Fibroblast of skin of abdomen (primary cell): ENCODE results near the gene UBAC2.
A peak's percentile ranks its signal among the peaks of the same experiment; 100 is the strongest.

Experiments used
- DNase-seq: peaks from one replicate; pipeline ENCODE4 v3.0.0-alpha.2; 2013

Gene UBAC2

DNA sequence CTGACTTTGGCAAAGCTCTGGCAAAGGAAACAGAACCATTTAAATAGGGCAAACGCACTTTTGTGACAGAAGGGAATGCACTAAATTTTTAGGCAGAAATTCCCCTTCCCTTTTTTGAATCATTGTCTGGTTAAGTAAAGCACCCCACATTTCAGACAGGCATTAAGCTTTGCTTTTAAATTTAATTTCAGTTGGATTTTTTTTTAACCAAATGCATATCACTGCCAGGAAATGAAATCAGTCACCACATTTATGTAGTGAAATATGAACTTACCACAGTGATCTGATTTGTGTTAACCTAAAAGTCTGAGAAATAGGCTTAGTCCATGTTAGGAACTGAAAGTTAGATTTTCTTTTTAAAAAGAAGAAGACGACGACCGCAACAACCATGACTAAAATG is 95.7 kb downstream of the UBAC2 start:
- DNase-seq, result peak; percentile 55

DNA sequence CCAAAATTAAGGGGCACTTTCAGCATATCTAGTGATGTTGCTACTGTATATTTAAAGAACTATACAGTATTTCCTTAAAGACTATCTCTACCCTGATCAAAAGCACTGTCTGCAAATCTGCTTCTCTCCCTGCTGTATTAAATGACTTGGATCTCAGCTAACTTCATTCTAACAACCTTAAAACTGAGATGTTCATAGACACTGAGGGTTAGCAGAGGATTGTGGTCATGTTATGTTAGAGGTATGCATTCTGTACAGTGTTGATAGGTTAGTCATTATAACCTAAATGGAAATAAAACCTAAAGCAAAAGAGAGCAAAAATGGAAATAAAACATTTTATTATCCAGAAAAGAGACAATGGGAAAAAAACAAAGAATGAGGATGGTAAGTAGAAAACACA is 96.7 kb downstream of the UBAC2 start:
- peak; percentile 74 for DNase-seq

DNA sequence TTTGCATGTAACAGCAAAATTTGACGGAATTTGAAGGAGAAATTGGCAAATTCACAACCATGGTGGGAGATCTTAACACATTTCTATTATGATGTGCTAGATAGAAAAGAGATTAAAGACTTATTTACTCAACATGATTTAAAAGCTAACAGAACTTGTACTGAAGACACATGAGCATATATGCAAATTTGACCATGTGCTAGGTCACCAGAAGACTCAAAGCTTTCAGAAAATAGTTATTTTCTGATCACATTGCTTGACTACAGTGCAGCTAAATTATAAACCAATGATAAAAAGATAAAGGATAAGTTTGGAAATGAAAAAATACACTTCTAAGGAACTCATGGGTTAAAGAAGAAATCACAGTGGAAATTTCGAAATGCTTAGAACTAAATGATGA is 97.4 kb downstream of the UBAC2 start:
- DNase-seq, result no peak

DNA sequence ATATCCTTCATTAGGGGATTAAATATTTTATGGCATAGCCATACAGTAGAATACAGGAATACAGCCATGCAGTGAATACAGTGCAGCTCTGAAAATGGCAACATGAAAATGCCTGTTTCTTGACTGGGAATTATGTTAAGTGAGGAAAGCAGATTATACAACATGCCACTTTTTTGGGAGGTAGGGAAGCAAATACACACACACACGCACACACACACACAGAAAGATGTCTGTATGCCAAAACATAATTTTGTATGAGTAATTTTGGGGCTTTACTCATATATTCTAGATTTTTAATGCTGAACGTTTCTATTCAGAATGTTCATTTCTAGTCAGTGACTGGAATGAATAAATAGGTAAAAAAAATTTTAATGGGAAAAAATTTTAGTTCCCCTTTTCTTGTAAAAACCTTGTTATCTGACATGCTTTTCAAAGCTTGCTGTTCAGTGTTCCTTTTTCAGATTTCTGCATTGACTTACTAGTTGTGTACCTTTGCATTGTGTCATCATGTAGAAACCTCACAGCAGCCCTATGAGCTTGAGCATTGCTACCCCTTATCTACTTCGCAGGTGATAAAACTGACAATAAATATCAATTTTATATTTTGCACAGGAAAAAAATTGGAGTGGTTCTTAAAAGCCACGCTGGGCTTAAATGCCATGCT is 98.7 kb downstream of the UBAC2 start:
- DNase-seq, result no peak

DNA sequence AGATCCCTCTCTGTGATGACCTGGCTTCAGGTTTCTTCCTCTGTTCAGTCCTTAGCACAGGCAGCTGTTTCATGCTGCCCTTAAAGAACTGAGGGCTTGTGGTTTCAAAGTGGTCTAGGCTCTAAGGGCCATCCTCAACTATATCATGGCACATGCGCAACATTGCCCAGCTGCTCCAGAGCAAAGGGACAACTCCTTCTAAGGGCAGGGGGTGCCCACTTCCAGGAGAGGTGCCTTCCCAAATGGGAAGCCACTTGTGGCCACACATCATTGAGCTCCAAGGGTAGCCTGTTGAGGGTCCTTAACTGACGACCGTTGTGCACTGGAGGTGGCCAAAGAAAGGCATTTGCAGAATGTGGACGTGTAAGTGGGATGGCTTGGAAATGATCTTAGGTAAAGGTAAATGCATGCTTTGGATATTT is 99.3 kb downstream of the UBAC2 start:
- DNase-seq, result no peak

DNA sequence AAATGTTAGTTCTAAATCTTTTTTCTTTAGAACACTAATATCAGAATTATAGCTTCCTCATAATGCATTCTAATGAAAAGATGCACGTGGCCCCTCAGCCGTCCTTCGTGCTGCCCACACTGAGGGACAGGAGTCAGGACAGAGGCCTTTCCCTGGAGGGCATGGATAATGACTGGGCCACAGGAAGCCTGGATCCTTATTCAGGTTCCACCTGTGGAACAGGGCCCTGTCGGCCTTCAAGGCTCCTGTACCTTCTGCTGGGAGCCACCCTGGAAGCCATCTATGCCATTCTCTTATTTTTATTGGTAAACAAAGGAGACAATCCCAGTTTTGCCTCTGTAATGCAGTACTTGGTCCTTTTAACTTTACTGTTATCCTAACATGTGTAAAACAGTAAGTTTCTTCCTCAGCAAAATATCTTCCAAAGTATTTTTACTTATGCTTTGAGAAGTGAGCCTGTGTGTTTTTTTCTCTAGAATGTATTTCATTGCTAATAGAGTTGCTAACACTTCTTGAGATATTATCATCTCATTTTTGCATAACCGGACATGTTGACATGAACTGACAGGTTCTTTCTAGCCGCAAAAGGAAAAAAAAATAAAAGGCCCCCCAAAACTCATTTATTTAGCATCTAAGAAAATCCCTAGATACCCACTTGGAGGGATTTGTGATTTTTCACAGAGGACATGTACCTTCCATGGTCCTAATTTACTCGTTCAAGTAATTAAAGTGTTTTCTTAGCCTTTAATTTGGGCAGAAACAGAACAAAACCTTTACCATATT is 100.6 kb downstream of the UBAC2 start:
- no peak for DNase-seq

DNA sequence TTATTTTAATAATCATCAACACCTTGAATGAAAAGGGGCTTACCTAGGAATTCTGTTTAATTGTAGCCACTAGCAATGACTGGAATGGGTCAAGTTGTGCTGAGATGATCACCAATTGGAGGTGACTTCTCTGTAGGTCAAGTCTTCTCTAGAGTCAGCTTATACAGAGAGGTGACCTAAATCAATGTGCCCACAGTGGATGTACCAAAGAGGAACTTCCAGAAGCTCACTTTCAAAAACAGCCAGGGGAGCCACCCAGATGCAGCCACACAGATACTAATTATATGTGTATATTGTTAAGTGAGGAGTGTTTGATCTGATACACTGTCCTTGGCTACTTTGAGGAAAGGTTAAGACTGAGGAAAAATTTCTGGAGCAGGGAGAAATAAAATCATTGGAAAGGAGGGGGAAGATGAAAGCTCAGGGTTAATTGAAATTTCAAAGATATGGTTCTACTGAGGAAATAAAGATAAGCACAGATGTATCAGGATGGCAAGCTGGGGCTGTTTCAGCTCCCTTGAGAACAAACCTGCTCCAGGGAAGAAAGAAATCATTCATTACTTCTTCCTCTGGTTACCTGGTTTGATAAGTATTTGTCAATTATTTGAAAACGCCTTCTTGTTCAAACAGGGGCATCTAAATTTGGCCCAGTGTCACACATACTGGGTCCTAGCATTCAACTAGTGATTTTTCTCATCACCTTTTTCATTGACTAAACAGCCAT is 101.4 kb downstream of the UBAC2 start:
- DNase-seq, result no peak

DNA sequence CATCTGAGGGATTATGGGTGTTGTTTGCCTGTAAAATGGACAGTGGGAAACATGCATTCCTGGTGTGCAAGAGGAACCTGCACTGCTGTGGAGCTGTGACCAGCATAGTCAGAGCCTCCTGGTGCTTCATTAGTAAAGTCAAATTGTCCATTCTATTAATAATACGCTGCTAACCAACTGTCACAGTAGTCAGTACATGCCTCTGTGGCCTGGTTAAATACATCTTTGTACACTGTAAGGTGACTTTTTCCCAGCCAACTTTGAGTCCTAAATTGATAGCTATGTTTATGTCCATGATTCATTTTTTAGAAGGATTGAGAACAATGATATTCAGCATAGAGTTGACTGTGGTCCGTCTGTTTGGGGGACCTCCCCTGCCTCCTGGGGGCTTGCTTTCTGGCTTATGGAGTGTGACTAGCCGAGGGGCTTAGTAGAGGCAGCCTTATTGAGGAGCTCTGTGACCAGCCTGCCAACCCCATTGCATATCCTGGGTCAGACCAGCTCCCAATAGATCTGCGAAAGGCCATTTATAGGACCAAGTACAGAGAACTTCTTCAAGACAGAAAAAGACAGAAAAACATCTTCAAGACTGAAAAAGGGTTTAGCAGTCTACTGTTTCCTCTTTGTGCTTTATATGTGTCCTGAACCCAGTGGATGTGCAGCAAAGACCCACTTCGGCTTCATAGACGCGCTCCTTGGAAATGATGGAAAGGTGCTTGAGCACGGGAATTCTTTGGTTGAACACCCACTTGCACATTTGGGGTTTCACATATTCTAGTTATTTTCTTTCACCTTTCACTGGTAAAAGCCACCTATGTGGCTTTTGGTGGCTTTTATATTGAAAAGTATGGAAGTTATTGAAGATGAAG is 102.2 kb downstream of the UBAC2 start:
- no peak for DNase-seq

DNA sequence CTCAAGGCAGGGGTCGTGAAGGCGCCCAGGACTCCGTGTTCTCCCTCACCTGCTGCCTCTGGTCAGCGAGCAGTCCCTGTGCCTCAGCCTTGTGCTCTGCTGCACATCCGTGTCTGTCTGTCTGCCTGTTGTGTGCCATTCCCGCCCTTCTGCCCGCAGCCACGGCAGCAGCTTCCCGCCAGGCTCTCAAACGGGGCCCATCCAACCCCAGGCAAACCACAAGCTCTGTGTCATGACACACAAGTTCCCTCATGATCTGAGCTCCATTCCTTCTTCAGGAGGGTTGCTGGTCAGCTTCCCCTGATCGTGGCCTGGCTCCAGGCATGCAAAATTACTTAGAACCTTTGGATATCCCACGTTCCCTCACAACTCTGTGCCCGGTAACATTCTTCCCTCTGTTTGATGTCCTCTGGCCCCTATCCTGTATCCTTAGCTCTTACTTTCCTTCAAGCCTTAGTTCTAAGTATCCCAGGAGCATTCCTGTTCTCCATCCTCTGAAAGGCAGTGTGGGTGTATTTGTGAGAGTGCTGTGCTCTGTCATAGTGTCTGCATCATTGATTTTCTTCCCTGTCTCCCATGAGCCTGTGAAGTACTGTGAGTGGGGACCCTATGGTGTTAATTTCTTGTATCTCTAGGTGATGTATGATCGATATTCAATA is 103.3 kb downstream of the UBAC2 start:
- DNase-seq, result no peak

DNA sequence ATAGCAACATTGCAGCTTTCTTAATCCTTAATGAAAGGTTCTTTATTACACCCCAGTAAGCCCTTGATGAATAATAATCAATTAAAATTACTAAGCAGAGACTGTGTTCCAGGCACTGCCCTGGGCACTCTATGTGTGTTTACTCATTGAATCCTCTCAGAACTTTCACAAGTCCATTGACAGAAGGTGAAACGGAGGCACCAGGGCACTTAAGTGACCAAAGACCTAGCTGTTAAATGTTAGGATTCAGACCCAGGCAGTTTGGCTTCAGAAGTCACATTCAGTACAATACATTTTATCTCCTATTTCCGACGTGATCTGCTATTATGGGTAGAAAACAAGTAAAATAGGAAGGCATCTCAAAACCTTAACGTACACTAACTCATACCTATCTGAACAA is 103.9 kb downstream of the UBAC2 start:
- no peak for DNase-seq

DNA sequence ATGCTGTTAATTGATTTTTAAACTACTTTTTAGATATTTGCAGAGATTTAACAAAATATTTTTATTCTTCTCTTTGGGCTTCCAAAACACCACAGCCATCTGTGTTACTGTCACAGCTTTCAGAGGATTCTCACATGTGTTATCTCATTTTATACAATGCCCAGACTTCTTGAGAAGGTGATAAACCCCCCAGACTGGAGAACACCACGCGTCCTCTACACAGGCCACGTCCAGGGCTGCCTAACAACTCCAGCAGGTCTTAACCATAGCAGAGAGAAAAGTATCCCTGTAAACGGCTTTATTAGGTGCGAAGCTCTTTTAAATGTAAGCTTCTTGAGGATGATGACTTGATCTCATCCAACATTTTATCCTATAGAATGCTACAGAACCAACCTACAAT is 104.5 kb downstream of the UBAC2 start:
- no peak for DNase-seq

DNA sequence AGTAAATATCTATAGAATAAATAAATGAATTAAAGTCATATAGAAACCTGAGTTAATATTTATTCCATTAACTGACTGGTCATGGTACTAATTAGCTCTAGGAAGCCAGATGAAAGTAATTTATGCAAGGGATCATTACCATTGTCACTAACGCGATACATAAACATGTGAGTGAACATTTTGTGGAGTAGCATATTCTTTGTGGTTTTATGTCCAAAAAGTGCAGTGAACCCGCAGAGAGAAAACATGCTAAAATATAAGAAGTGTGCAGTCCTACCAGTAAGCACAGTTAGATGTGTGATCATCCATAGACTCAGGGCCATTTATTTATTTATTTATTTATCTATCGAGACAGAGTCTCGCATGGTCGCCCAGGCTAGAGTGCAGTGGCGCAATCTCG is 104.9 kb downstream of the UBAC2 start:
- no peak for DNase-seq

DNA sequence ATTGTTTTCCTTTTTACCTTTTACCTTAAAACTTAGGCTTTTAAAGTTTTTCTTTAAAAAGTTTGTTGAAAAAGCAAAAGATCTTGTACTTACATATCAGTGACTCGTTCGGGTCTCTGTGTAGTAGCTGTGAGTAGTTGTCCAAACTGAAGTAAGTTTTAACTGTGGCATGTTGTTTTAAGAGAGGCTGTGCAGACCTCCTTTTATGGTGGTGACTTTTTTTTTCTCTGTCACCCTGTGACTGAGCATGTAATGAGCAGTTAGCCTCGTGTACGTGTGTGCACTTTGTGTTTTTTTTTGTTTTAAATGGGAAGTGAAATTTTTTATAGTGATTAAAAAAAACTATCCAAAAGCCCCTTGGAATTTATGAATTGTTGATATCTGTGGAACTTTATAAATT is 106.6 kb downstream of the UBAC2 start, which contains the start of gene GPR183:
Gene GPR183 (minus strand): TSS at position 153 of the 400 bp plus-strand sequence. CDS start 11,254 bp downstream, outside the sequence.
- DNase-seq, result no peak

DNA sequence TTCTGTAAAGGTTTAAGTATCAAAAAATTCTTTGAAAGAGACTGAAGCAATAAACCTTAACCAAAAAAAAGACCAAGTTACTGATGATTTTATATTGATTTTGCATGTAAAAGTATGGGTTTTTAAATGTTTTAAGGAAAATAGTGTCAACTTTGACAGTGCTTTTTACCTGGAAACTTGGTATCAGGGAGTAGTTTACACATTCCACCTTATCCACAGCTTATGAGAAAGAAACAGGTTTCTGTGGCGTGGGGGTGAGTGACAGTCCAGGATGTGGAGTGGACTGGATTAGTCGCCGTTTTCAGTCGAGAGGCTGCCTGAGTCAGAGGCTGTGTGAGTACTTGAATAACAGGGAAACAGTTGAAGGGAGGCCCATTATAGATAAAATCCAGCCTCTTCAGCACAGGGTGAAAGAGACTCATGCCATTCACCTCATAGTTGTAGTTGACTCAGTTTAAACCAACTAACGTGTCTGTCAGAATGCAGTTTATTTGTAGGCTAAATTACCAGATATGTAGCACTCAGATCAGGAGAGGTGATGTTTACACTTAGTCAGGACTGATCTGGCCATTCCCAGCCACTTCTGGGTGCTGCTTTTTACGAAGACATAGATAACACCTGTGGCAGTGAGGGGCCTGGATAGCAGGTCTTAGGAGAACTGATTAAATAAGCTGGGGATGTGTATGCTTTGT is 107.1 kb downstream of the UBAC2 start:
- DNase-seq, result peak; percentile 65

DNA sequence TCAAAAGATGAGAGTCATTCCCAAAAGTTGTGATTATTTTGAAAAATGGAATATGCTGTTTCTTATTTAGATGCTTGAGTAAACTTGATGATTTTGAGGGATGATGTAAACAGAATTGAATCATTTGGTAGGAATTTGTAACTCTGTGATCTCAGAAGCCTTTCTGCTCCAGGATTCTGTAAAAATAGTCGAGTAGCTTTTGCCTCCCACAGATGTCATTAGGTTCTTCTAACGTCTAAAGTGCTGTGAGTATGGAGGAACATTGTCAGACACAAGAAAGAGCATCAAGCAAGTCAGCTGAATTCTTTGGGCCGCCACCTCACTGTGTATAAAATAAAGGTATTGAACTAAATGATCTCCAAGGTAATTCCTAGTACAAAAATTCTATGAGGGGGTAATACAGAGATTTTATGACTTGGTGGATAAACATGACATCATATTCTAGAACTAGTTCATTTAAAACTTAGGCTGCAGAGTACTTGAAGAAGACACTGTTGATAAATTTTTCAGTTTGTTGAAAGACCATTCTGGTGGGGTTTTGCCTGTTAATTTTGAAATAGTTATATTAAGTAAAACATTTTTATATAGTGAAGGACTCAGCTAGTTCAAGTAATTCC is 107.9 kb downstream of the UBAC2 start:
- DNase-seq, result peak; percentile 44

DNA sequence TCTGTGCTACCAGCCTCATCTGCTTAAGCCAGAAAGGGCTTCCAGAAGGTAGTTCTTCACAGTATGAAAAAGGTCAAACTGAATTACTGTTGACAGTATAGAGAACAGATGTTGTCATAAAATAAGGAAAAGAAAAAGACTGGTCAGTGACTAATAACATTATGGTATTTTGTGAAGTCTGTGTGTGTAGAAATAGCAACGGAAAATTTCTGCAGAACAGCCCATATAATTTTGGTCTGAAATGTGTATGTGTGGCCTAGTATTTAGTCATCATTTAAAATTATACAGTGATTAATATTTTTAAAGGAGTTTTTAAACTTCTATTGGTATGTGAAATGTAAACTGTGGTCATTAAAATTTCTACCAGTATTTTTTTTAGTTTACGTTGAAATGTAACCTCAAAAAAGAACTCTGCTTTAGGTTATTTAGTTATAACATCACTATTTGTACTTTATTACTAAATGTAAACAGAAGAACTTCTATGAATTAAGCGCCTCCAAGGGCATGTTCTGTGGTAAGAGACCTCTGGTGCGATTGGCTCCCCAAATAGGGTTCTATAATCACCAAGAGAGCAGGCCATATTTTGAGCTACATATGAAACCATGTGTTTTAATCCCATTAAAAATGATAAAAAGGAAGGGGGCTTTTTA is 109.9 kb downstream of the UBAC2 start:
- DNase-seq, result peak; percentile 93

DNA sequence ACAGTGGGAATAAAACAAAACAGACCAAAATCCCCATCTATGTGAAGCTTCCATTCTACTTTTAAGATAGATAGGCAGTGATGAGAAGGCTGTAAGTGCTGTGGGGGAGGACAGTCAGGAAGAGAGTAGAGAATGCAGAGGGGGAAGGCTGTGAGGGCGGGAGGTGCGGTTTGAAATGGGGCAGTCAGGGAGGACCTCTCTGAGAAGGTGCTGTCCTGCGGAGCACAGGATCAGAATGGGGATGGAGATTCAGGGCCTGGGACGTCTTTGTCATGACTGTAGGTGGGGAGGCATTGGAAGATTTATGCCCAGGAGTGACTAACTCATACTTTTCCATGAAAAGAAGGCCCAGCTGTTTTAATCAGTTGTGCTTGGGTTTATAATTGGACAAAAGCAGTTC is 110.5 kb downstream of the UBAC2 start:
- DNase-seq, result peak; percentile 34

DNA sequence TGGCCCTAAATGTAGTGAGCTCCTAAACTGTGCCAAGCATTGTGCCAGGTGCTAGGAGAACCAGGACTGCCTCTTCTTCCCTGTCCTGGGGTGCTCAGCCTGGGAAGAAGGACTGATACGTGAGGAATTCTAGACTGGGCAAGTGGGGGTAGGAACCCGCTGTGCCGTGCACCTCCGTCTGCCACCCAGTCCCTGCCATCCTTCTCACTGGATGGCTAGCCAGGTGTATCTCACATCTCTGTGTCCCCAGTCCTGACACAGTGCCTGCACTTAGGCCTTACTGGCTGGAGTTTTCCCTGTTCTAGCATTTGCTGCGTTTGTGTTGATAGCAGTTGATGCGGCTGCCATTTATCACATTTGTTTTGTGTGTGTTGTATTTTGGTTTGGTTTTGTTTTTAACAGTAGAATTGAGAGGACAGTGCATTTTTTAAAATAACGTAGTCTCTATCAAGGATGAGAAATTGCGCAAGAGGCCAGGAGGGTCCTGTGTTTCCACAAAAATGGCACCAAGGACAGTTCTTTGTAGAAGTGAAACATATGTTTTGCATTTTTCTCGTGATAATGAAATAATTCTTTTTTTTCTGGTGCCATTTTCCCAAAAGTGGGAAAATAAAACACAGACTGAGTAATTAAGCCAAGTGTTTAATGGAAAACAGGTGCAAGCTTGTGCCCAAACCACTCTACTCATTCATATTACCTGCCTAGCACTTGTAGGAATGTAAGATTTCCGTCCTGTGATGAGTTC is 111.3 kb downstream of the UBAC2 start:
- DNase-seq, result no peak

DNA sequence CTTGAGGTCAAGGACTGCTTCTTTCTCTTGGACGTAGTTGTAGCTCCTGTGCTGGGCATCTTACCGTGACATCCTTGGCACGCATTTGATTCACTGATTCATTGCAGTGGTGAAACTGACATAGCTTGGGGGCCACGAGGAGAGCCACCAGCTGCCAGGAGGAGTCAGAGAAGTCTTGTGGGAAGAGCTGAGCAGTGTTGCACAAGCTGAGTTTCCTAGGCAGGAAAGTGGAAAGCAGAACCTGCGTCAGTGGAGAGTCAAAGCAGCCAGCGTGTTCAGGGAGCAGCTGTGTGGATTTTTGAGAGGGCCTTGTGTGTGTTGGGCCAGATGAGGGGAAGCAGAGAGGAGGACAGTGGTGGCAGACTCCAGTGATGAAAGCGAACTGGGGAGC is 111.8 kb downstream of the UBAC2 start:
- peak; percentile 82 for DNase-seq

DNA sequence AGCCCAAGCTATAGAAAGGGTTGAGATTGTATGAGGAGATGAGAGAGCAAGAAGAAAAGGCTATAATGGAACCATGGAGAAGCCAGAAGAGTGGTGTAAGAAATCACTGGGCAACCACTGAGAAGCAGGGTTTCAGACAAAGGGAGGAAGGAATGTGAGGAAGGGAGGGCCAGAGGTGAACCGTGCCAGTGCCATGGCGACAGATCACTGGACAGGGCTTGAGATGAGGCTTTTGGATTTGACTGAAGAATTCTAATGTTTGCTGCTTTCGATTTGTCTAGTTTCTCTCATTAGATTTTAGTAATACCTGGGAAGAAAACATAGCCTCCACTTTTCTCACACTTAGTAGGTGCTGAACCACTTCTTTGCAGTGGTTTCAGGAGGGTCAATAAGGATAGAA is 112.8 kb downstream of the UBAC2 start:
- no peak for DNase-seq
